ENCODE data around the gene CSK.

DNA sequence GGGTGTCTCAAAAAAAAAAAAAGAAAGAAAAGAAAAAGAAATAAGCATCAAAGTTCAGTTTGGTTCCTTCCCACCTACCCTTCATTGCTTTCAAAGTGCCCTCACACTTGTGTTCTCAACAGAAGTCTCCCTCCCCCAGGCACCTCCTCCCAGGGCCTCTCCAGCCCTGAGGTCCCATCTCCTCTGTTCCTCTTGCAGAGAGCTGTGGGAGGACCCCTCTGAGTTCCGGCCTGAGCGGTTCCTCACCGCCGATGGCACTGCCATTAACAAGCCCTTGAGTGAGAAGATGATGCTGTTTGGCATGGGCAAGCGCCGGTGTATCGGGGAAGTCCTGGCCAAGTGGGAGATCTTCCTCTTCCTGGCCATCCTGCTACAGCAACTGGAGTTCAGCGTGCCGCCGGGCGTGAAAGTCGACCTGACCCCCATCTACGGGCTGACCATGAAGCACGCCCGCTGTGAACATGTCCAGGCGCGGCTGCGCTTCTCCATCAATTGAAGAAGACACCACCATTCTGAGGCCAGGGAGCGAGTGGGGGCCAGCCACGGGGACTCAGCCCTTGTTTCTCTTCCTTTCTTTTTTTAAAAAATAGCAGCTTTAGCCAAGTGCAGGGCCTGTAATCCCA is 27.2 kb upstream of the CSK start:
- TF ChIP-seq POLR2AphosphoS5 (IDR thresholded peaks at IDR 0.05; ENCODE audit: low read depth, low read length): no peak
- TF ChIP-seq SIN3A (IDR thresholded peaks at IDR 0.05; ENCODE audit: borderline replicate concordance, insufficient read depth, low read length): no peak

Data from PFSK-1 (cell line).